DOHH2 (cell line): ENCODE data around the gene NKAIN2.

ENCODE experiments used
- H3F3A ChIP-seq: fragments of 200-600 bp; sonication (generic), shearing (Covaris generic); 2 replicates; pipeline ENCODE4 v1.6.0; 2016; ENCODE audit warnings: antibody characterized with exemption, mild to moderate bottlenecking; ENCODE audit not compliant: control insufficient read depth, insufficient read depth
- H3K27ac ChIP-seq: fragments of 200-600 bp; sonication (generic); 2 replicates; pipeline ENCODE4 v1.5.1; 2014; ENCODE audit warnings: low read depth, mild to moderate bottlenecking, low read length, moderate library complexity
- H3K27me3 ChIP-seq: fragments of 200-600 bp; sonication (generic); 2 replicates; pipeline ENCODE4 v1.6.1; 2014; ENCODE audit warnings: mild to moderate bottlenecking, low read length, mixed read lengths; ENCODE audit not compliant: control insufficient read depth
- H3K36me3 ChIP-seq: fragments of 200-600 bp; sonication (generic); 2 replicates; pipeline ENCODE4 v1.6.1; 2014; ENCODE audit warnings: mild to moderate bottlenecking, low read length, moderate library complexity, mixed read lengths; ENCODE audit not compliant: control insufficient read depth
- H3K4me1 ChIP-seq: fragments of 200-600 bp; sonication (generic); 2 replicates; pipeline ENCODE4 v1.6.1; 2014; ENCODE audit warnings: mild to moderate bottlenecking, low read length, mixed read lengths; ENCODE audit not compliant: control insufficient read depth
- H3K4me2 ChIP-seq: fragments of 200-600 bp; sonication (generic); 2 replicates; pipeline ENCODE4 v1.6.0; 2014; ENCODE audit warnings: mild to moderate bottlenecking, low read length, moderate library complexity
- H3K4me3 ChIP-seq: fragments of 200-600 bp; sonication (generic); 2 replicates; pipeline ENCODE4 v1.5.1; 2014; ENCODE audit warnings: mild to moderate bottlenecking, low read length, mixed read lengths
- H3K79me2 ChIP-seq: fragments of 200-600 bp; sonication (generic); 2 replicates; pipeline ENCODE4 v1.6.1; 2014; ENCODE audit warnings: mild to moderate bottlenecking, low read length, mixed read lengths; ENCODE audit not compliant: control insufficient read depth
- H3K9me2 ChIP-seq: fragments of 200-600 bp; sonication (generic); replicated peaks from 2 replicates; pipeline ENCODE4 v1.6.1; 2014; ENCODE audit warnings: mild to moderate bottlenecking, low read length, mixed read lengths; ENCODE audit not compliant: control insufficient read depth
- H3K9me3 ChIP-seq: fragments of 200-600 bp; sonication (generic); 2 replicates; pipeline ENCODE4 v1.6.1; 2014; ENCODE audit warnings: antibody characterized with exemption, low read length, mixed read lengths; ENCODE audit not compliant: control insufficient read depth, insufficient read depth
- H4K20me1 ChIP-seq: fragments of 200-600 bp; sonication (generic); 2 replicates; pipeline ENCODE4 v1.6.0; 2014; ENCODE audit warnings: low read depth, mild to moderate bottlenecking, antibody characterized with exemption, low read length, moderate library complexity; ENCODE audit not compliant: control insufficient read depth, insufficient read depth
- CTCF ChIP-seq: fragments of 200-600 bp; sonication (generic); IDR thresholded peaks from one replicate; pipeline ENCODE4 v1.5.1; 2014; ENCODE audit warnings: antibody characterized with exemption, mild to moderate bottlenecking, low read depth, low read length; ENCODE audit not compliant: poor library complexity, severe bottlenecking
- EZH2phosphoT487 ChIP-seq: fragments of 200-600 bp; sonication (generic); IDR thresholded peaks from 2 replicates; pipeline ENCODE4 v1.6.1; 2017; ENCODE audit warnings: borderline replicate concordance, mild to moderate bottlenecking, antibody characterized with exemption, low read length, moderate library complexity, mixed read lengths

NKAIN2 gene

GRCh38 chr6:124677874-124678273 lies 874.2 kb downstream of the NKAIN2 start:
- H3K4me1 ChIP-seq: no peaks in the 10 kb centered on the region
- no peaks in the 10 kb centered on the region for H3K27me3 ChIP-seq
- no peaks in the 10 kb centered on the region for H4K20me1 ChIP-seq
- no peaks in the 10 kb centered on the region for H3K79me2 ChIP-seq
- no peak overlapping the region for H3K27ac ChIP-seq
- no peaks in the 10 kb centered on the region for H3F3A ChIP-seq
- no peaks in the 10 kb centered on the region for H3K9me2 ChIP-seq
- no peak for TF ChIP-seq CTCF
- TF ChIP-seq EZH2phosphoT487: no peak
- H3K9me3 ChIP-seq: no peaks in the 10 kb centered on the region; the same call in 1 of the 2 replicates
- H3K4me2 ChIP-seq: no peak overlapping the region
- H3K4me3 ChIP-seq: no peak overlapping the region
- H3K36me3 ChIP-seq: no peaks in the 10 kb centered on the region

- Histone ChIP-seq H3K36me3 (no peaks in the 10 kb centered on the region), H3K79me2 (no peaks in the 10 kb centered on the region), H3K9me2 (no peaks in the 10 kb centered on the region)
These were observed 875.7 kb downstream of the NKAIN2 start for GRCh38 chr6:124679387-124679786.

GRCh38 chr6:124682751-124683150 lies 879.1 kb downstream of the NKAIN2 start:
- no peak for TF ChIP-seq EZH2phosphoT487
- H3K79me2 ChIP-seq: no peaks in the 10 kb centered on the region
- H3F3A ChIP-seq: no peaks in the 10 kb centered on the region
- no peak overlapping the region for H3K4me3 ChIP-seq
- no peaks in the 10 kb centered on the region for H3K4me1 ChIP-seq
- H3K9me2 ChIP-seq: no peaks in the 10 kb centered on the region
- H3K27ac ChIP-seq: no peak overlapping the region
- no peaks in the 10 kb centered on the region for H3K36me3 ChIP-seq
- no peaks in the 10 kb centered on the region for H3K9me3 ChIP-seq
- no peaks in the 10 kb centered on the region for H3K27me3 ChIP-seq
- no peak overlapping the region for H3K4me2 ChIP-seq
- no peaks in the 10 kb centered on the region for H4K20me1 ChIP-seq

More at GRCh38 chr6:124679387-124679786, 875.7 kb downstream of the NKAIN2 start:
- H3K27ac ChIP-seq: no peak overlapping the region
- no peaks in the 10 kb centered on the region for H3K4me1 ChIP-seq
- H3K4me3 ChIP-seq: no peak overlapping the region
- TF ChIP-seq EZH2phosphoT487 (no peak), CTCF (no peak)
- no peaks in the 10 kb centered on the region for H3F3A ChIP-seq
- H3K27me3 ChIP-seq: no peaks in the 10 kb centered on the region
- no peaks in the 10 kb centered on the region for H3K9me3 ChIP-seq
- H3K4me2 ChIP-seq: no peak overlapping the region
- no peaks in the 10 kb centered on the region for H4K20me1 ChIP-seq

GRCh38 chr6:124683507-124683906 lies 879.8 kb downstream of the NKAIN2 start:
- Histone ChIP-seq H3F3A (no peaks in the 10 kb centered on the region), H3K4me2 (no peak overlapping the region), H3K79me2 (no peaks in the 10 kb centered on the region), H3K36me3 (no peaks in the 10 kb centered on the region), H4K20me1 (no peaks in the 10 kb centered on the region), H3K4me3 (no peak overlapping the region), H3K27ac (no peak overlapping the region), H3K4me1 (no peaks in the 10 kb centered on the region), H3K9me2 (no peaks in the 10 kb centered on the region), H3K27me3 (no peaks in the 10 kb centered on the region), H3K9me3 (no peaks in the 10 kb centered on the region)
- TF ChIP-seq EZH2phosphoT487: no peak
- no peak for TF ChIP-seq CTCF
